ENCODE results near the gene NDUFS6.

Gene NDUFS6

GRCh38 chr5:1765141-1765879 is 35.9 kb upstream of the NDUFS6 start:
- no peaks in the 10 kb centered on the region for H3K27me3 ChIP-seq (ENCODE audit: control insufficient read depth, insufficient read depth, low read length, poor library complexity, severe bottlenecking)
- H3K4me3 ChIP-seq (ENCODE audit: insufficient read depth, low read depth, low read length): no peak overlapping the region
- no peak overlapping the region for H3K27ac ChIP-seq (ENCODE audit: insufficient read depth, low read depth, low read length, poor library complexity, severe bottlenecking)
- H3K4me1 ChIP-seq (ENCODE audit: control insufficient read depth, insufficient read depth, low read length): no peaks in the 10 kb centered on the region
- H3K36me3 ChIP-seq (ENCODE audit: control insufficient read depth, insufficient read depth, low read length): no peaks in the 10 kb centered on the region
- no peaks in the 10 kb centered on the region for H3K9me3 ChIP-seq (ENCODE audit: control insufficient read depth, low read length)
- WGBS, 2 experiments: 85 to 86% methylated on average over 15 of the region's 15 CpGs

GRCh38 chr5:1765880-1766235 is 35.3 kb upstream of the NDUFS6 start:
- Histone ChIP-seq H3K36me3 (ENCODE audit: control insufficient read depth, insufficient read depth, low read length) (no peaks in the 10 kb centered on the region), H3K27ac (ENCODE audit: insufficient read depth, low read depth, low read length, poor library complexity, severe bottlenecking) (no peak overlapping the region), H3K4me1 (ENCODE audit: control insufficient read depth, insufficient read depth, low read length) (no peaks in the 10 kb centered on the region), H3K4me3 (ENCODE audit: insufficient read depth, low read depth, low read length) (no peak overlapping the region), H3K27me3 (ENCODE audit: control insufficient read depth, insufficient read depth, low read length, poor library complexity, severe bottlenecking) (no peaks in the 10 kb centered on the region), H3K9me3 (ENCODE audit: control insufficient read depth, low read length) (no peaks in the 10 kb centered on the region)
- 93% methylated on average over 3 of the region's 3 CpGs for WGBS, 2 experiments

GRCh38 chr5:1767524-1768282 is 33.5 kb upstream of the NDUFS6 start:
- Histone ChIP-seq H3K27ac (ENCODE audit: insufficient read depth, low read depth, low read length, poor library complexity, severe bottlenecking) (no peak overlapping the region), H3K4me3 (ENCODE audit: insufficient read depth, low read depth, low read length) (no peak overlapping the region), H3K9me3 (ENCODE audit: control insufficient read depth, low read length) (no peaks in the 10 kb centered on the region), H3K4me1 (ENCODE audit: control insufficient read depth, insufficient read depth, low read length) (no peaks in the 10 kb centered on the region), H3K27me3 (ENCODE audit: control insufficient read depth, insufficient read depth, low read length, poor library complexity, severe bottlenecking) (no peaks in the 10 kb centered on the region), H3K36me3 (ENCODE audit: control insufficient read depth, insufficient read depth, low read length) (no peaks in the 10 kb centered on the region)
- WGBS, 2 experiments: 90 to 91% methylated on average over 16 of the region's 16 CpGs

DNA sequence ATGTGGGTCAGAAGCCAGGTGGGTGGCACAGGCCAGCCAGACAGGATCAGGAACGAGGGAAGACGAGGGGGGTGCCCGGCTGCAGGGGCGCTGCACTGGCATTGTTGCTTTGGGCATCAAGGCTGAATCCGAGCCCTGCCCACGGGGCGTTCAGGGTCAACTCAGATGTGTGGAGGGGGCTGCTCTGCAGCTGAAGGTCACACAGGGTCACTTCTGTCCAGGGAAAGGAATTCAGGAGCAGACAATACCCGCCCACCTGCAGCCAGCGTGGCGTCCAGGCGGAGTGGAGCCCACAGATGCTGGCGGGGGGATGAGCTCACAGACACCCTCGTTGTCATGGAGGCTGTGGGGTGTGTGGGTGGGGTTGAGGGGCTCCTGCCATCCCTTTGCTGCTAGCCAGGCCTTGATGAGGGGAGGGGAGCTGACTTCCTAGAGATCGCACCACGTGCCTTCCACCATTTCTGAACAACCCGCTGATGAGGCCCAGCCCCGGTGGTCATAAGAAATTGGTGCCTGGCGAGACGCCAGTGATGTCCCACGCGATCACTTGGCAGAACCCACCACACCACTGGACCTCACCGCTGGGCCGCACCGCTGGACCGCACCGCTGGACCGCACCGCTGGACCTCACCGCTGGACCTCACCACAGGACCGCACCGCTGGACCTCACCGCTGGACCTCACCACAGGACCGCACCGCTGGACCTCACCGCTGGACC is 32.8 kb upstream of the NDUFS6 start:
- Histone ChIP-seq H3K9me3 (ENCODE audit: control insufficient read depth, low read length) (no peaks in the 10 kb centered on the region), H3K4me1 (ENCODE audit: control insufficient read depth, insufficient read depth, low read length) (no peaks in the 10 kb centered on the region), H3K27ac (ENCODE audit: insufficient read depth, low read depth, low read length, poor library complexity, severe bottlenecking) (no peak overlapping the region), H3K36me3 (ENCODE audit: control insufficient read depth, insufficient read depth, low read length) (no peaks in the 10 kb centered on the region), H3K27me3 (ENCODE audit: control insufficient read depth, insufficient read depth, low read length, poor library complexity, severe bottlenecking) (no peaks in the 10 kb centered on the region), H3K4me3 (ENCODE audit: insufficient read depth, low read depth, low read length) (no peak overlapping the region)
- WGBS, 2 experiments: 91% methylated on average over 31 to 32 of the region's 35 CpGs

DNA sequence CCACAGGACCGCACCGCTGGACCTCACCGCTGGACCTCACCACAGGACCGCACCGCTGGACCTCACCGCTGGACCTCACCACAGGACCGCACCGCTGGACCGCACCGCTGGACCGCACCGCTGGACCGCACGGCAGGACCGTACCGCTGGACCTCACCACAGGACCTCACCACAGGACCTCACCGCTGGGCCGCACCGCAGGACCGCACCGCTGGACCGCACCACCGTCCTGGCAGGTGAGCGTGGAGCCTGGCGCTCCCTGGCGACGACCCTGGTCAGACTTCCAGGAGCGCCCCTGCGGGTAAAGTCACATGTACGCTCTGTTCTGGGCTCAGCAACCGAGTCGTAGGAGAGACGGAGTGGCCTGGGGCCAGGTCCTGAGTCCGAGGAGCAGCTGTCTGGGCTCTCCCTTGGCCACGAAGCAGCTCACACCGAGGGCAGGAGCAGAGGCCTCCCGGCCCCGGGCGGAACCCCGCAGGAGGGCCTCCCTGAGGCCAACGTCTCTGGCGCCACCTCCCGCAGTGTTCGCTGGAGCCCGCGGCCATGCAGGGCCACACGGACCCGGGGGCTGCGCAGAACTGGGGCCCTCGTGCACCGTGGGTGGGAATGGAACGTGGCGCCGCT is 32.1 kb upstream of the NDUFS6 start:
- Histone ChIP-seq H3K27ac (ENCODE audit: insufficient read depth, low read depth, low read length, poor library complexity, severe bottlenecking) (no peak overlapping the region), H3K36me3 (ENCODE audit: control insufficient read depth, insufficient read depth, low read length) (no peaks in the 10 kb centered on the region), H3K4me1 (ENCODE audit: control insufficient read depth, insufficient read depth, low read length) (no peaks in the 10 kb centered on the region), H3K27me3 (ENCODE audit: control insufficient read depth, insufficient read depth, low read length, poor library complexity, severe bottlenecking) (no peaks in the 10 kb centered on the region), H3K4me3 (ENCODE audit: insufficient read depth, low read depth, low read length) (no peak overlapping the region), H3K9me3 (ENCODE audit: control insufficient read depth, low read length) (no peaks in the 10 kb centered on the region)
- 95% methylated on average over 51 of the region's 54 CpGs for WGBS, 2 experiments

- no peaks in the 10 kb centered on the region for H3K27me3 ChIP-seq (ENCODE audit: control insufficient read depth, insufficient read depth, low read length, poor library complexity, severe bottlenecking)
- no peak overlapping the region for H3K27ac ChIP-seq (ENCODE audit: insufficient read depth, low read depth, low read length, poor library complexity, severe bottlenecking)
- H3K4me1 ChIP-seq (ENCODE audit: control insufficient read depth, insufficient read depth, low read length): no peaks in the 10 kb centered on the region
- H3K9me3 ChIP-seq (ENCODE audit: control insufficient read depth, low read length): no peaks in the 10 kb centered on the region
- WGBS, 2 experiments: 92 to 95% methylated on average over 30 of the region's 30 CpGs
- H3K36me3 ChIP-seq (ENCODE audit: control insufficient read depth, insufficient read depth, low read length): no peaks in the 10 kb centered on the region
- no peak overlapping the region for H3K4me3 ChIP-seq (ENCODE audit: insufficient read depth, low read depth, low read length)
These were observed 31.3 kb upstream of the NDUFS6 start for GRCh38 chr5:1769752-1770442.

DNA sequence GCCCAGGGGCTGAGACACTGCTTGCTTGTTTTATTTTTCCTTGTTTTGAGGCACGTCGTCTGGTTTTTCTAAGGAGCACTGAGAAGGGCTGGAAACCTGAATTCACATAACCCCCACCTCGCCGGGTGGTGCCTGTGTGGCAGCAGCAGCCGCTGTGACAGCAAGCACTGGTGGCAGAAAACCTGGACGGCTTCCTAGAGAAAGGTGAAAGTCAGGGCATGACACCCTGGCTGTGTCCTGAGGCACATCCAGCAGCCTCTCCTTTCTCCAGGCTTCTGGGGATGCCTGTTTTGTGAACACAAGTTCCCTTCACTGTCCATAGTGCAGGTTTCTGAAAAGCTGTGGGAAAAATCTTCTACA is 30.8 kb upstream of the NDUFS6 start:
- H3K9me3 ChIP-seq (ENCODE audit: control insufficient read depth, low read length): no peaks in the 10 kb centered on the region
- H3K4me3 ChIP-seq (ENCODE audit: insufficient read depth, low read depth, low read length): no peak overlapping the region
- 79 to 88% methylated on average over 6 of the region's 6 CpGs for WGBS, 2 experiments
- no peaks in the 10 kb centered on the region for H3K36me3 ChIP-seq (ENCODE audit: control insufficient read depth, insufficient read depth, low read length)
- H3K27ac ChIP-seq (ENCODE audit: insufficient read depth, low read depth, low read length, poor library complexity, severe bottlenecking): no peak overlapping the region
- H3K4me1 ChIP-seq (ENCODE audit: control insufficient read depth, insufficient read depth, low read length): no peaks in the 10 kb centered on the region
- no peaks in the 10 kb centered on the region for H3K27me3 ChIP-seq (ENCODE audit: control insufficient read depth, insufficient read depth, low read length, poor library complexity, severe bottlenecking)

- H3K36me3 ChIP-seq (ENCODE audit: control insufficient read depth, insufficient read depth, low read length): no peaks in the 10 kb centered on the region
- no peaks in the 10 kb centered on the region for H3K4me1 ChIP-seq (ENCODE audit: control insufficient read depth, insufficient read depth, low read length)
- no peak overlapping the region for H3K27ac ChIP-seq (ENCODE audit: insufficient read depth, low read depth, low read length, poor library complexity, severe bottlenecking)
- no peak overlapping the region for H3K4me3 ChIP-seq (ENCODE audit: insufficient read depth, low read depth, low read length)
- H3K9me3 ChIP-seq (ENCODE audit: control insufficient read depth, low read length): no peaks in the 10 kb centered on the region
- WGBS, 2 experiments: 90 to 91% methylated on average over 20 of the region's 20 CpGs
- no peaks in the 10 kb centered on the region for H3K27me3 ChIP-seq (ENCODE audit: control insufficient read depth, insufficient read depth, low read length, poor library complexity, severe bottlenecking)
These were observed 29.8 kb upstream of the NDUFS6 start for GRCh38 chr5:1771149-1772065.

GRCh38 chr5:1772634-1773033 is 28.6 kb upstream of the NDUFS6 start:
- Histone ChIP-seq H3K27me3 (ENCODE audit: control insufficient read depth, insufficient read depth, low read length, poor library complexity, severe bottlenecking) (no peaks in the 10 kb centered on the region), H3K4me3 (ENCODE audit: insufficient read depth, low read depth, low read length) (no peak overlapping the region), H3K36me3 (ENCODE audit: control insufficient read depth, insufficient read depth, low read length) (no peaks in the 10 kb centered on the region), H3K9me3 (ENCODE audit: control insufficient read depth, low read length) (no peaks in the 10 kb centered on the region), H3K27ac (ENCODE audit: insufficient read depth, low read depth, low read length, poor library complexity, severe bottlenecking) (no peak overlapping the region), H3K4me1 (ENCODE audit: control insufficient read depth, insufficient read depth, low read length) (no peaks in the 10 kb centered on the region)
- WGBS, 2 experiments: 65% methylated on average over 5 of the region's 5 CpGs
